K562 (cell line): ENCODE data around the gene NOL4L. TPM values are rescaled to one million over a fixed set of nuclear protein-coding genes. Genes with fewer than 3 reads are reported as not detected.

Source experiments
- ATAC-seq: fragments of 200-7000 bp; cut with Tn5 transposase; 3 replicates; pipeline ENCODE4 v1.9.1; 2020; ENCODE audit warnings: moderate library complexity
- BruUV-seq: library from RNA; stranded (reverse); fragments of 400-500 nt; replicated peaks from 2 replicates; lab custom pipeline; 2021; lab: Mats Ljungman, UMichigan
- CTCF ChIA-PET: fragments of 300-600 bp; formaldehyde crosslinking; extraction: SDS; loops from one replicate; lab custom pipeline; 2021; ENCODE audit warnings: low intra/inter-chr PET ratio; lab: Yijun Ruan, JAX
- POLR2A ChIA-PET: fragments of 300-600, 350-650 bp; sonication (Branson Sonifier 250); formaldehyde crosslinking; extraction: SDS; loops from one replicate; lab custom pipeline; 2021; ENCODE audit warnings: antibody characterized with exemption, inconsistent platforms; lab: Yijun Ruan, JAX
- DNase-seq, 4 experiments: peaks; one replicate each; pipeline versions ENCODE4 v3.0.0 to v3.0.0-alpha.2; 2011 to 2018; ENCODE audit warnings: low spot score in 3 of 4, mixed read lengths in 3 of 4; ENCODE audit errors: extremely low read depth in 1 of 4
- FAIRE-seq: peaks from 2 replicates; lab custom pipeline; 2011; peaks lifted over from hg19 to GRCh38; lab: Jason Lieb, UNC
- H2AFZ ChIP-seq: 2 replicates; pipeline ENCODE4 v1.6.0; 2011; ENCODE audit warnings: low read depth, low read length, control low read depth, inconsistent platforms
- H3K27ac ChIP-seq: fragments of 200-600 bp; 3 replicates; pipeline ENCODE4 v1.8.0; 2011; ENCODE audit warnings: low read depth, mild to moderate bottlenecking, control low read depth, inconsistent platforms, low read length, moderate library complexity, mixed read lengths; ENCODE audit errors: extremely low read depth
- H3K27me3 ChIP-seq, 2 experiments: fragments of 300-600 bp in 1 of 2; 2 replicates in 1 of 2; 3 replicates in 1 of 2; pipeline versions ENCODE4 v1.6.0 to v1.8.0; 2011; ENCODE audit warnings: inconsistent platforms in 2 of 2, low read length in 2 of 2, mild to moderate bottlenecking in 1 of 2, mixed read lengths in 1 of 2, moderate library complexity in 1 of 2; ENCODE audit not compliant: control insufficient read depth in 2 of 2, insufficient read depth in 2 of 2
- H3K36me3 ChIP-seq: fragments of 300-600 bp; 3 replicates; pipeline ENCODE4 v1.8.0; 2011; ENCODE audit warnings: mild to moderate bottlenecking, low read length, inconsistent platforms; ENCODE audit not compliant: control insufficient read depth, insufficient read depth
- H3K4me1 ChIP-seq, 2 experiments: fragments of 200-600 bp in 1 of 2; replicated peaks in 1 of 2; 2 replicates in 1 of 2; 3 replicates in 1 of 2; pipeline versions ENCODE4 v1.5.1 to v1.8.0; 2011; ENCODE audit warnings: inconsistent platforms in 2 of 2, low read length in 2 of 2, mild to moderate bottlenecking in 1 of 2, mixed read lengths in 1 of 2, moderate library complexity in 1 of 2; ENCODE audit not compliant: control insufficient read depth in 2 of 2, insufficient read depth in 2 of 2
- H3K4me2 ChIP-seq: 2 replicates; pipeline ENCODE4 v1.6.1; 2011; ENCODE audit warnings: low read length, control low read depth, inconsistent platforms, mixed read lengths; ENCODE audit not compliant: insufficient read depth
- H3K4me3 ChIP-seq: fragments of 200-600 bp; sonication (generic), shearing (Covaris generic); 2 replicates; pipeline ENCODE4 v1.5.1; 2016; ENCODE audit warnings: control low read depth, inconsistent platforms
- H3K79me2 ChIP-seq: fragments of 200-600 bp; 3 replicates; pipeline ENCODE4 v1.8.0; 2011; ENCODE audit warnings: low read length, inconsistent platforms; ENCODE audit not compliant: control insufficient read depth, insufficient read depth
- H3K9ac ChIP-seq, 2 experiments: 2 replicates each; pipeline versions ENCODE4 v1.6.0 to v1.6.1; 2011; ENCODE audit warnings: low read depth in 2 of 2, low read length in 2 of 2, control low read depth in 1 of 2, inconsistent platforms in 1 of 2, mild to moderate bottlenecking in 1 of 2, mixed read lengths in 1 of 2; ENCODE audit not compliant: insufficient read depth in 1 of 2
- H3K9me1 ChIP-seq: one replicate; pipeline ENCODE4 v1.6.0; 2011; ENCODE audit warnings: inconsistent platforms, mild to moderate bottlenecking, low read length, moderate library complexity; ENCODE audit not compliant: control insufficient read depth, insufficient read depth
- H3K9me3 ChIP-seq: replicated peaks from 2 replicates; pipeline ENCODE4 v1.5.1; 2011; ENCODE audit warnings: low read depth, low read length, inconsistent platforms; ENCODE audit not compliant: control insufficient read depth, insufficient read depth
- H4K20me1 ChIP-seq: replicated peaks from 2 replicates; pipeline ENCODE4 v1.6.1; 2011; ENCODE audit warnings: low read length, inconsistent platforms, mixed read lengths; ENCODE audit not compliant: control insufficient read depth, insufficient read depth
- CTCF ChIP-seq, 3 experiments: IDR thresholded peaks in 2 of 3; conservative IDR thresholded peaks in 1 of 3; 2 replicates each; pipeline ENCODE4 v1.5.1; 2011 to 2012; ENCODE audit warnings: low read length in 3 of 3, mild to moderate bottlenecking in 3 of 3, control low read depth in 2 of 3, improper control_type of control experiment in 1 of 3, inconsistent platforms in 1 of 3, low read depth in 1 of 3, mixed read lengths in 1 of 3, moderate library complexity in 1 of 3; ENCODE audit not compliant: insufficient read depth in 2 of 3
- HNRNPUL1 ChIP-seq: fragments of 200-400 bp; formaldehyde crosslinking; IDR thresholded peaks from 2 replicates; pipeline ENCODE4 v1.6.1; 2017; ENCODE audit warnings: low read length
- NFIC ChIP-seq: fragments of 450-650 bp; IDR thresholded peaks from 2 replicates; pipeline ENCODE4 v1.6.1; 2017; ENCODE audit warnings: mild to moderate bottlenecking, inconsistent platforms
- STAT6 ChIP-seq: sonication (generic); formaldehyde crosslinking; IDR thresholded peaks from 2 replicates; pipeline ENCODE4 v1.8.1; 2023; ENCODE audit warnings: mild to moderate bottlenecking, missing genetic modification reagents
- TCF3 ChIP-seq: sonication (generic); formaldehyde crosslinking; IDR thresholded peaks from 2 replicates; pipeline ENCODE4 v1.4.0; 2020; ENCODE audit warnings: mild to moderate bottlenecking, missing genetic modification reagents
- WGBS: fragments of 100-300 bp; shearing (Covaris generic); methylation state at CpG from one replicate; pipeline ENCODE4 v1.1.6; 2016; ENCODE audit warnings: low coverage, mixed read lengths; ENCODE audit not compliant: insufficient coverage; ENCODE audit errors: missing lambda C conversion rate; 5-methylcytosine and 5-hydroxymethylcytosine counted together
- in situ Hi-C: fragments of 300-500 bp; cut with MboI; formaldehyde crosslinking; loops from 4 replicates; pipeline ENCODE4 v1.15.0; 2018; ENCODE audit warnings: inconsistent platforms, mixed read lengths
- intact Hi-C: fragments of 100-400 bp; cut with micrococcal nuclease; formaldehyde crosslinking; loops from 2 replicates; pipeline ENCODE4 v1.14.2; 2022
- polyA plus RNA-seq, 8 experiments: library from polyadenylated mRNA; depleted of rRNA in 4 of 8; stranded (reverse) in 5 of 8; unstranded in 3 of 8; fragments of >200 nt; fragmentation: Nextera tagmentation in 2 of 8; fragmentation: Illumina TruSeq in 1 of 8; extraction: Ambion mirVana in 2 of 8; extraction: Trizol in 1 of 8; gene quantifications; 2 replicates each; pipeline versions ENCODE4 v1.2.1 to v1.2.3, GENCODE V29; 2011 to 2014; ENCODE audit warnings: inconsistent platforms in 1 of 8, missing spikeins in 1 of 8
- total RNA-seq, 7 experiments: library from RNA; depleted of rRNA in 6 of 7; stranded (reverse); fragments of >200 nt in 6 of 7; fragmentation: Illumina TruSeq in 2 of 7; extraction: Trizol in 2 of 7; gene quantifications; 2 replicates each; pipeline versions ENCODE4 v1.2.1 to v1.2.3, GENCODE V29; 2011 to 2021; ENCODE audit warnings: low replicate concordance in 1 of 7

NOL4L gene
- total and polyA plus RNA-seq, 9 of the 15 experiments (the other 6 are each of a cell fraction or from before 2014, with no cell fraction given): 5.1 to 36.2 (median 13.6) TPM

- Histone ChIP-seq H3K4me2 (no peak overlapping the region), H3K9me3 (no peaks in the 10 kb centered on the region), H3K4me3 (no peak overlapping the region), H3K36me3 (peaks cover 57% of the 10 kb centered on the region; the same call in 2 of the 3 replicates), H3K27me3 (no peaks in the 10 kb centered on the region), H3K27ac (no peak overlapping the region), H3K79me2 (peaks cover 24% of the 10 kb centered on the region), H3K4me1 (peaks cover 12 to 38% of the 10 kb centered on the region in 2 experiments; a peak in 4 of 5 replicates), H4K20me1 (no peaks in the 10 kb centered on the region; the same call in 1 of the 2 replicates), H3K9ac (peak overlapping the region in 1 of 2 experiments; percentile 56; a peak in 2 of 4 replicates), H2AFZ (no peak overlapping the region), H3K9me1 (peaks cover 3% of the 10 kb centered on the region)
- in situ Hi-C loops (no loop called here), intact Hi-C loops (no loop called here)
- peak; percentile 10; the same call in 1 of the 2 replicates for TF ChIP-seq NFIC
- no peak for TF ChIP-seq HNRNPUL1
- no peak for TF ChIP-seq TCF3 (CRISPR knock-in tag)
- no peak for TF ChIP-seq STAT6 (CRISPR knock-in tag)
- no peak for TF ChIP-seq CTCF (IDR thresholded peaks at IDR 0.05 in 2 of 3, conservative IDR thresholded peaks at IDR 0.05 in 1 of 3; ENCODE audit: insufficient read depth in 2 of 3, low read depth in 1 of 3, low read length in 3 of 3)
- 90% methylated on average over 15 of the region's 24 CpGs for WGBS
- CTCF ChIA-PET: no interaction called here
- ATAC-seq: no peak
- POLR2A ChIA-PET: interaction anchor here (1.3 kb wide), 1 partner anchor 12 kb away, joined by 3 read pairs; no protein-coding TSS in a partner anchor
- BruUV-seq: no TSS peak
- no peak for DNase-seq
- no peak for FAIRE-seq
Observed at GRCh38 chr20:32527447-32528055, 57.6 kb downstream of the NOL4L start.
